Measurements from ENCODE around the gene PERM1. TPM values are rescaled to one million over a fixed set of nuclear protein-coding genes. Genes with fewer than 3 reads are reported as not detected.

The PERM1 gene
- total RNA-seq, 8 experiments from 2014 or later: 0.05 to 1.7 (median 0.20) TPM; not detected in 1

DNA sequence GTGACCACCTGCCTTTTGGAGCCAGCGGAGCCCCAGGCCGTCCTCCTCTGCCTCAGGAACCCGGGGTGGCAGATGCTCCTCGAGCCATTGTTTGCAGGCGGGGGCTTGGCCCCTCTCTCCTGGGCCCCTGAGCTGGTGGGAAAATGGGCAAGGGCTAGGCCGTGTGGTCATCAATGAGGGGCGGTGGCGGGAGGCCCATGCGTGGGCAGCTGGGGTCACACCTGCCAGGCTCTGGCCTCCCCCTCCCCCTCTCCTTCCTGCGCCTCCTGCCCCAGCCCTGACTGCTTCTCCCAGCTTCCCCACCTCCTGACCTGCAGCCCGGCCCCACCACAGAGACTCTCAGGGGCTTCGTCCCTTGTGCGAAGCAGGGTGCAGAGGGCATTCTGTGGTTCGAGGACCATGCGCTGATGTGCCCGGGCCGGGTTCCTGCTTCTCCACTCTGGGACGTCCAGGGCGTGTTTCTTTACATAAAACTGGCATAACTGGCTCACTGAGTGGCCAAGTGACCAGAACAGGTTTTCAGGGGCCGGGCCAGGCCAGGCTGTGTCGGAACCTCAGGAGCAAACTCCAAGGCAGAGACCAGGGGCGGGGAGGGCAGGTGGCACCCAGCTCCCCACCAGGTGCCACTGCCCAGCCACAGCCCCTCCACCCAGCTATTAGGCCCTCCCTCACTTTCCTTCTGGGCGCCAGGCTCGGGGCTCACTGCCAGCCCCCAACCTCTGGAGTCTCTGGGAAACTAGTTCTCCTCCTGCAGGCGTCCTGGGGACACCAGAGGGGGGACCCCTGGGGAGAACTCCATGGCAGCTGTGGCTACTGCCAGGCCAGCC lies 48.9 kb downstream of the PERM1 start:
- 20 to 100% (median 51%) methylated on average over 1 to 5 of the region's 25 CpGs; no CpG with 5 or more reads in 5 of the 10 experiments for WGBS, 10 experiments
- in situ Hi-C loops (cut with MboI; ENCODE audit: low pct_unique_long_range_greater_than_20kb in 2 of 9, low sequenced_read_pairs in 9 of 9, unreplicated experiment in 9 of 9): no loop called here
- Histone ChIP-seq H3K4me1 (replicated peaks in 1 of 2) (peaks cover 67 to 70% of the 10 kb centered on the region in 2 donors), H3K4me3 (no peak overlapping the region), H3K27ac (no peak overlapping the region)
- ATAC-seq (replicated peaks in 6 of 8): no peak

DNA sequence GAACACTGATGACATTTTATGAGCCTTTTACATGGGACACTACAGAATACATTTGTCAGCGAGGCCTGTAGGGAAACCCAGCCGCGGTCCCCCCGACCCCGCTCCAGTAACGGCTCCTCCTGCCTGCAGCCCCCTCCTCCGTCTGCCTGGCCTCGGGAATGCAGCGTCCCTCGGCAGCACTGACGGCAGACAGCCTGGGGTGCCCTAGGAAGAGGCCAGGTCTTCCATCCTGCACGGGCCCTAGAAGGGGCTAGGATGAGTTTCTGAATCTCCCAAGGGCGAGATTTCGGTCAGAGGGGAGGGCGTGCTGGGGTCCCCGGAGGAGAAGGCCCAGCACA lies 49.8 kb downstream of the PERM1 start:
- no peak for ATAC-seq (replicated peaks in 6 of 8)
- Histone ChIP-seq H3K4me3 (no peak overlapping the region), H3K27ac (no peak overlapping the region), H3K4me1 (replicated peaks in 1 of 2) (peaks cover 59 to 61% of the 10 kb centered on the region in 2 donors)
- in situ Hi-C loops (cut with MboI; ENCODE audit: low pct_unique_long_range_greater_than_20kb in 2 of 9, low sequenced_read_pairs in 9 of 9, unreplicated experiment in 9 of 9): no loop called here
- whole genome bisulfite sequencing, 10 experiments: 12 to 57% (median 19%) methylated on average over 3 to 7 of the region's 16 CpGs; no CpG with 5 or more reads in 7 of the 10 experiments

DNA sequence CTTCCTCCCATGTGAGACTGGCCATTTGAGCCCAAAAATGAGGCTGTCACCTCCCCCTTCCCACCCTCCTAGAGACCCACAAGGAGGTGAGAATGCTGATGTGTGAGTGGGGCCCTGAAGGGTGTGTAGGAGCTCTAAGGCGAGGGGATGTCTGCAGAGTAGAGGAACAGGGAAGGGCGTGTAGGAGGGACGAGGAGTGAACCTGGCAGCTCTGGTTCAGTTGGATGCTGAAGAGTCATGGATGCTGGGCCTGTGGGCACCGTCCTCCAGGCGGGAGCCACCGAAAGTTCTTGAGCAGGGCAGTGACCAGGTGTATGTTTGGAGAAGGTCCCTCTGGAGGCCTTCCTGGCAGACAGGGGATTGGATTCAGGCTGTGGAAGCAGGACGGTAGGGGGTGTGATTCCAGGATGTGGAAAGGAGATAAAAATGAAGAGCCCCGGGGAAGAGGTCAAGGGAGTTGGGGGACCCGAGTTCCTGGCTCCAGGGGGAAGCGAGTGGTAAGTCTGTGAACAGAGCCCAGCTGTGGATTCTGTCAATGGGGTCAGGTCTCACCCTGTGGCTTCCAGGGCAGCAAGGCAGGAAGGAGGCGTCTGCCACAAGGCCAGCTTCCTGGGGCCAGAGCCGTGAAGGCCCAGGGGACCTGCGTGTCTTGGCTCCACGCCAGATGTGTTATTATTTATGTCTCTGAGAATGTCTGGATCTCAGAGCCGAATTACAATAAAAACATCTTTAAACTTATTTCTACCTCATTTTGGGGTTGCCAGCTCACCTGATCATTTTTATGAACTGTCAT lies 50.3 kb downstream of the PERM1 start:
- no peak overlapping the region for H3K27ac ChIP-seq
- in situ Hi-C loops (cut with MboI; ENCODE audit: low pct_unique_long_range_greater_than_20kb in 2 of 9, low sequenced_read_pairs in 9 of 9, unreplicated experiment in 9 of 9): no loop called here
- no peak overlapping the region for H3K4me3 ChIP-seq
- 30 to 85% (median 48%) methylated on average over 3 to 14 of the region's 15 CpGs for WGBS, 10 experiments
- peaks cover 54 to 55% of the 10 kb centered on the region in 2 donors for H3K4me1 ChIP-seq (replicated peaks in 1 of 2)
- ATAC-seq (replicated peaks in 6 of 8): no peak

DNA sequence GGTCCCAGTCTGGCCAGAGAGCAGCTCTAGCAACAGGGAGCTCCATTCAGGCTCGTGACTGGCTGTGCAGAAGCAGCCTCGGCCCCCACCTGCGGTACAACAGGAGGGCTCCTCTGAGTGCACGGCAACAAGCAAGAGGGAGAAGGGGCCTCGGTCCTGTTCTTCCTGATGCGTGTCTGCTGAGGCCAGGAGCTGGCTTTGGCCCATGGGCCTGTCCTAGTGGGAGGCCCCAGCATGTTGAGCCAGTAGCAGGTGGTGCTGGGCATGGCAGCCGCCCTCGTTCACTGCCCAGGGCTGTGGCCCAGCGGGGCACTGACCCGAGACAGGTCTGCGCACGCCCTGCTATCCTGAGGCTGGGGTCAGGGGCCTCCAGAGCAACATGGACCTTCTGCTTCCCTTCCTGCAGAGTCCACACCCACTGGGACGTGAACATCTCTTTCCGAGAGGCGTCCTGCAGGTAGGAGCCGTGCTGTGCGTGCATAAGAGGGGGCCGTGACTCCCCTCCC lies 51.2 kb downstream of the PERM1 start:
- in situ Hi-C loops (cut with MboI; ENCODE audit: low pct_unique_long_range_greater_than_20kb in 2 of 9, low sequenced_read_pairs in 9 of 9, unreplicated experiment in 9 of 9): no loop called here
- ATAC-seq (replicated peaks in 6 of 8): no peak
- 11 to 82% (median 50%) methylated on average over 1 to 15 of the region's 18 CpGs; no CpG with 5 or more reads in 4 of the 10 experiments for WGBS, 10 experiments
- Histone ChIP-seq H3K4me1 (replicated peaks in 1 of 2) (peaks cover 55 to 56% of the 10 kb centered on the region in 2 donors), H3K27ac (no peak overlapping the region), H3K4me3 (no peak overlapping the region)

DNA sequence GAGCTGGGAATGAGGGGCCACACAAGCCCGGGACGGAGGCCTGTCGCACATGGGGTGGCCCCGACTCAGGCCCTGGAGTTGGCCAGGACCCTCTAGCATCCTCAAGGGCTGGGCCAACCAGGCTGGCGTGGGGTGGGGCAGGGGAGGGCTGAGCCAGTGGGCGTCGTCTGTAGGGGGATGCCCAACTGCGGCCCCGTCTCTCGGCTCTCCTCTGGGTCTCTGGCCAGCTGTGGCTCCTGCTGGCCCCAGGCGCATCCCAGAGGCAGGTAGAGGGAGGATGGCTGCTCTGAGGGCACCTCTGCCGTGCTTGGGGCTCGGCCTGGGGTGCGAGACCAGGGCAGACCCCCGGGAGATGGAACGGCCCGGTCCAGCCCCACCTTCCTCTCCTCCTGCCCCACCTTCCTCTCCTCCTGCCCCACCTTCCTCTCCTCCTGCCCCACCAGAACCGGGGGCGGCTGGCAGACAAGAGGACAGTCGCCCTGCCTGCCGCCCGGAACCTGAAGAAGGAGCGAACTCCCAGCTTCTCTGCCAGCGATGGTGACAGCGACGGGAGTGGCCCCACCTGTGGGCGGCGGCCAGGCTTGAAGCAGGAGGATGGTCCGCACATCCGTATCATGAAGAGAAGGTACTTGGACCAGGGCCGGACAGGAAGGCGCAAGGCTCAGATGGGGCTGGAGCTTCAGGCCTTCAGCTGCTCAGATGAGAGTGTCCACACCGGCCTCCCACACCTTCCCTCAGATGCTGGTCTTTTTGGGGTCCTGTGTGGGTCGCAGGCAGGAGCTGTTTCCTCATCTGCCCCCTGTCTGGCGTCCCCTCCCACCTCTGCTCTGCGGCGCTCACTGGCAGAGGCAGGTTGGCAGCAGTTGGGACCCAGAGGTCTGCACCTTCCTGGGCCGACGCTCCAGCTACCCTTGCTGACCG lies 51.9 kb downstream of the PERM1 start:
- no peak overlapping the region for H3K27ac ChIP-seq
- ATAC-seq (replicated peaks in 6 of 8): no peak
- no peak overlapping the region for H3K4me3 ChIP-seq
- WGBS, 10 experiments: 23 to 93% (median 37%) methylated on average over 1 to 17 of the region's 40 CpGs; no CpG with 5 or more reads in 5 of the 10 experiments
- H3K4me1 ChIP-seq (replicated peaks in 1 of 2): peaks cover 53 to 54% of the 10 kb centered on the region in 2 donors
- in situ Hi-C loops (cut with MboI; ENCODE audit: low pct_unique_long_range_greater_than_20kb in 2 of 9, low sequenced_read_pairs in 9 of 9, unreplicated experiment in 9 of 9): no loop called here

DNA sequence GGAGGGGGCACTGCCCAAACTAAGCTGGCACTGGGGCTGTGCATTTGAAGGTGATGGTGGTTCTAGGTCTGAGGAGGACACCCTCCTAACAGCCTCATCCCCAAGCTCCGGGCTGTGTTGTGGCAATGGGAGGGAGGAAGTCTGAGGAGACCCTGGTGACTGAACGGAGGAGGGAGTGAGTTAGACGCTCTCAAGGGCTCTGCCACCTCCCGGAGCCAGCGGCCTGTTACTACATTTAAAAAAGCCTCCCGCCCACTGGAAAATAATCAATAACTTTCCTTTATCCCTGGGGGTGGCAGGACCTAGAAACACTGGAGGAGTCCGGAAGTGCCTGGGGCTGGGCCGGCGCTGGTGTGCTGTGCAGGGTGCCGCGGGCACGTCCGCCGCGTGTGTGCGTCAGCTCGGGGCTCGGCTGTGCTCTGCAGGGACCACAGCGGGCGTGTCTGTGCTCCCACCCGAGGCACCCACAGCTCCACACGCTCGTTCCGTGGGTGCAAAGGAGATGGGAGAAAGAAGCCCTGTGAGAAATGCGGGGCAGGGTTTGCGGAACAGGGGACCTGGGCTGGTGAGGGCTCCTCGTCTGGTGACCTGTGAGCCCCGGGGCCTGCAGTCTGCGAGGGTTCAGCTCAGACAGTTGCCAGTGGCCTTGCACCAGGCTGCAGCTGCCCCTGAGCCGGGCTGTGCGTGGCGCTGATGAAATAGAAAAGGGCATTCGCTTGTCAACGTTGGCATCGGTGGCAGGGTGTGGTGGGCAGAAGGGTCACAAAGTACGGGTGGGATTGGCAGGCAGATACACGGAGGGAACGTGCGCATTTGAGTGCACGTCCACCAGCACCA lies 52.9 kb downstream of the PERM1 start:
- peak in 1 of 8 experiments; percentile 6 for ATAC-seq (replicated peaks in 6 of 8)
- 0 to 36% (median 20%) methylated on average over 1 to 14 of the region's 40 CpGs; no CpG with 5 or more reads in 5 of the 10 experiments for WGBS, 10 experiments
- Histone ChIP-seq H3K4me3 (no peak overlapping the region), H3K27ac (no peak overlapping the region), H3K4me1 (replicated peaks in 1 of 2) (peaks cover 54 to 56% of the 10 kb centered on the region in 2 donors)
- in situ Hi-C loops (cut with MboI; ENCODE audit: low pct_unique_long_range_greater_than_20kb in 2 of 9, low sequenced_read_pairs in 9 of 9, unreplicated experiment in 9 of 9): no loop called here

DNA sequence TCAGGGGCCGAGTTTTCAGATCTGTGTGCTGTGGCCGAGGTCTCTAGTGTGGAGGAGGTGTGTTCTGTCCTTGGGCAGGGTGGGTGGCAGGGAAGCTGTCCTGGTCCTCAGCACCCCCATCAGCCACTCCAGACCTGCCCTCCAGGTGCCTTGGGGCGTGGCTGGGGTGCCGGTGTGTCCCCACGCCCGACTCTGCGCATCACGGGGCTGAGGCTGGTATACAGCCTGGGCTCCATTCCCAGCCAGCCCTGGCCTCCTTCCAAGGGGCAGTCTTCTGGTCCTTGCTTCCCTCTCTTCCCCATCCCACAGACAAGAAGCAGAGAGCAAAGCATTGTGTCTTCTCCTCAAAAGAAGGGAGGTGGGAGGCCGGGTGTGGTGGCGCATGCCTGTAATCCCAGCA lies 54.1 kb downstream of the PERM1 start:
- in situ Hi-C loops (cut with MboI; ENCODE audit: low pct_unique_long_range_greater_than_20kb in 2 of 9, low sequenced_read_pairs in 9 of 9, unreplicated experiment in 9 of 9): no loop called here
- no peak overlapping the region for H3K27ac ChIP-seq
- ATAC-seq (replicated peaks in 6 of 8): no peak
- no peak overlapping the region for H3K4me3 ChIP-seq
- H3K4me1 ChIP-seq (replicated peaks in 1 of 2): peaks cover 52 to 58% of the 10 kb centered on the region in 2 donors
- WGBS, 10 experiments: 59% methylated on average over 2 to 8 of the region's 10 CpGs; no CpG with 5 or more reads in 8 of the 10 experiments

DNA sequence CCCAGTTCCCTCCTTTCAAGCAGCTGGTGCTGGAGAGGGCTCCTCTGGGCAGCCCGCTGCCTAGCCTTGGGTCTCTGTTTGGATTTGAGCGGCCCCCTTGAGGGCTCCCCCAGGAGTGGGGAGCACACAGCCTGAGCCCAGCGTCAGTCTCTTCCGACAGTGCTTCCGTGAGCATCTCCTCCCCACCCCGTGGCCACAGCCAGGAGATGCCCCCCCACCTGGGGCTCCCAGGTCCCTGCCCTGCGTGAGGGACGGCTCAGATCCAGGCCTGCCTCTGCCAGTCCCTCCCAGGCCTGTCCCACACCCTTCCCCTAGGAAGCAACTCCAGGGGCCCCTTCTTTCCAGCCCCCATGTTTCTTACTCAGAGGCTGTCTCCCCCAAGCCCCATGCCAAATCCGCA lies 54.7 kb downstream of the PERM1 start:
- ATAC-seq (replicated peaks in 6 of 8): no peak
- in situ Hi-C loops (cut with MboI; ENCODE audit: low pct_unique_long_range_greater_than_20kb in 2 of 9, low sequenced_read_pairs in 9 of 9, unreplicated experiment in 9 of 9): no loop called here
- H3K27ac ChIP-seq: no peak overlapping the region
- peaks cover 52 to 57% of the 10 kb centered on the region in 2 donors for H3K4me1 ChIP-seq (replicated peaks in 1 of 2)
- 17 to 20% methylated on average over 1 to 6 of the region's 9 CpGs; no CpG with 5 or more reads in 8 of the 10 experiments for WGBS, 10 experiments
- no peak overlapping the region for H3K4me3 ChIP-seq

DNA sequence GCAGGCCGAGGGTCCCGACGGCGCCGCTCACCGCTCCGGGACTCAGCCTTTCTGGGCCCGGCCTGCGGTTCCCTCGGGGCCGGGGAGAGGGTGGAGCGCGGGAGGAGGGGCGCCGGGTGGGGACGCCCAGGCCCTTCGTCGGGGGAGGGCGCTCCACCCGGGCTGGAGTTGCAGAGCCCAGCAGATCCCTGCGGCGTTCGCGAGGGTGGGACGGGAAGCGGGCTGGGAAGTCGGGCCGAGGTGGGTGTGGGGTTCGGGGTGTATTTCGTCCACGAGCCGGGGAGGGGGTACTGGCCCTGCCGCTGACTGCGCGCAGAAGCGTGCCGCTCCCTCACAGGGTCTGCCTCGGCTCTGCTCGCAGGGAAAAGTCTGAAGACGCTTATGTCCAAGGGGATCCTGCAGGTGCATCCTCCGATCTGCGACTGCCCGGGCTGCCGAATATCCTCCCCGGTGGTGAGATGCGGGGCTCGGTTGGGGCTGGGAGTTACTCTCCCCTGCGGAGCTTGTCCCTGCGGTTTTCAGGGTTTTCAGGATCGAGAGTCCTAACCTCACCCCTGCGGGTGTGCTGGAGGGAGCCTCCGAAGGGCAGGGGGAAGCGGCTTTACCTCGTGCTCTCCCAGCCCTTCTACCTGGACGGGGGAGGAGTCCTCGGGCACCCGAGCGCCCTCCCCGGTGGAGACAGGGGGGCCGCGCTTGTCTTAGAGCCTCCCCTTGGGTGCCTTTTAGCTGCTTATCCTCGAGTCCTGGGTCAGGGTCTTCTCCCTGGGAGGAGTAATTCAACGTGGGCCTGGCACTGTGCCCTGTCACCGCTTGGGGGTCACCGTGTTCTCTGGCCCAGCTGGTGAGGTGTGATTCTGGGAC lies 56.1 kb downstream of the PERM1 start:
- Histone ChIP-seq H3K4me1 (replicated peaks in 1 of 2) (peaks cover 57 to 60% of the 10 kb centered on the region in 2 donors), H3K4me3 (peak overlapping the region; percentile 7 to 59 (median 42)), H3K27ac (no peak overlapping the region)
- WGBS, 10 experiments: 0 to 27% (median 2%) methylated on average over 1 to 18 of the region's 65 CpGs; no CpG with 5 or more reads in 4 of the 10 experiments
- peak; percentile 10 to 63 (median 24) for ATAC-seq (replicated peaks in 6 of 8)
- in situ Hi-C loops (cut with MboI; ENCODE audit: low pct_unique_long_range_greater_than_20kb in 2 of 9, low sequenced_read_pairs in 9 of 9, unreplicated experiment in 9 of 9): no loop called here
